K562 (cell line): ENCODE measurements around the gene RCOR2. TPM values are rescaled to one million over a fixed set of nuclear protein-coding genes. Genes with fewer than 3 reads are reported as not detected.

Experiments
- ATAC-seq: fragments of 200-7000 bp; cut with Tn5 transposase; 3 replicates; pipeline ENCODE4 v1.9.1; 2020; ENCODE audit warnings: moderate library complexity
- BruUV-seq: library from RNA; stranded (reverse); fragments of 400-500 nt; replicated peaks from 2 replicates; lab custom pipeline; 2021; lab: Mats Ljungman, UMichigan
- CTCF ChIA-PET: fragments of 300-600 bp; formaldehyde crosslinking; extraction: SDS; loops from one replicate; lab custom pipeline; 2021; ENCODE audit warnings: low intra/inter-chr PET ratio; lab: Yijun Ruan, JAX
- POLR2A ChIA-PET: fragments of 300-600, 350-650 bp; sonication (Branson Sonifier 250); formaldehyde crosslinking; extraction: SDS; loops from one replicate; lab custom pipeline; 2021; ENCODE audit warnings: antibody characterized with exemption, inconsistent platforms; lab: Yijun Ruan, JAX
- DNase-seq, 4 experiments: peaks; one replicate each; pipeline versions ENCODE4 v3.0.0 to v3.0.0-alpha.2; 2011 to 2018; ENCODE audit warnings: low spot score in 3 of 4, mixed read lengths in 3 of 4; ENCODE audit errors: extremely low read depth in 1 of 4
- FAIRE-seq: peaks from 2 replicates; lab custom pipeline; 2011; peaks lifted over from hg19 to GRCh38; lab: Jason Lieb, UNC
- H2AFZ ChIP-seq: 2 replicates; pipeline ENCODE4 v1.6.0; 2011; ENCODE audit warnings: low read depth, low read length, control low read depth, inconsistent platforms
- H3K27ac ChIP-seq: fragments of 200-600 bp; 3 replicates; pipeline ENCODE4 v1.8.0; 2011; ENCODE audit warnings: low read depth, mild to moderate bottlenecking, control low read depth, inconsistent platforms, low read length, moderate library complexity, mixed read lengths; ENCODE audit errors: extremely low read depth
- H3K27me3 ChIP-seq, 2 experiments: fragments of 300-600 bp in 1 of 2; 2 replicates in 1 of 2; 3 replicates in 1 of 2; pipeline versions ENCODE4 v1.6.0 to v1.8.0; 2011; ENCODE audit warnings: inconsistent platforms in 2 of 2, low read length in 2 of 2, mild to moderate bottlenecking in 1 of 2, mixed read lengths in 1 of 2, moderate library complexity in 1 of 2; ENCODE audit not compliant: control insufficient read depth in 2 of 2, insufficient read depth in 2 of 2
- H3K36me3 ChIP-seq: fragments of 300-600 bp; 3 replicates; pipeline ENCODE4 v1.8.0; 2011; ENCODE audit warnings: mild to moderate bottlenecking, low read length, inconsistent platforms; ENCODE audit not compliant: control insufficient read depth, insufficient read depth
- H3K4me1 ChIP-seq, 2 experiments: fragments of 200-600 bp in 1 of 2; replicated peaks in 1 of 2; 2 replicates in 1 of 2; 3 replicates in 1 of 2; pipeline versions ENCODE4 v1.5.1 to v1.8.0; 2011; ENCODE audit warnings: inconsistent platforms in 2 of 2, low read length in 2 of 2, mild to moderate bottlenecking in 1 of 2, mixed read lengths in 1 of 2, moderate library complexity in 1 of 2; ENCODE audit not compliant: control insufficient read depth in 2 of 2, insufficient read depth in 2 of 2
- H3K4me2 ChIP-seq: 2 replicates; pipeline ENCODE4 v1.6.1; 2011; ENCODE audit warnings: low read length, control low read depth, inconsistent platforms, mixed read lengths; ENCODE audit not compliant: insufficient read depth
- H3K4me3 ChIP-seq: fragments of 200-600 bp; sonication (generic), shearing (Covaris generic); 2 replicates; pipeline ENCODE4 v1.5.1; 2016; ENCODE audit warnings: control low read depth, inconsistent platforms
- H3K79me2 ChIP-seq: fragments of 200-600 bp; 3 replicates; pipeline ENCODE4 v1.8.0; 2011; ENCODE audit warnings: low read length, inconsistent platforms; ENCODE audit not compliant: control insufficient read depth, insufficient read depth
- H3K9ac ChIP-seq, 2 experiments: 2 replicates each; pipeline versions ENCODE4 v1.6.0 to v1.6.1; 2011; ENCODE audit warnings: low read depth in 2 of 2, low read length in 2 of 2, control low read depth in 1 of 2, inconsistent platforms in 1 of 2, mild to moderate bottlenecking in 1 of 2, mixed read lengths in 1 of 2; ENCODE audit not compliant: insufficient read depth in 1 of 2
- H3K9me1 ChIP-seq: one replicate; pipeline ENCODE4 v1.6.0; 2011; ENCODE audit warnings: inconsistent platforms, mild to moderate bottlenecking, low read length, moderate library complexity; ENCODE audit not compliant: control insufficient read depth, insufficient read depth
- H3K9me3 ChIP-seq: replicated peaks from 2 replicates; pipeline ENCODE4 v1.5.1; 2011; ENCODE audit warnings: low read depth, low read length, inconsistent platforms; ENCODE audit not compliant: control insufficient read depth, insufficient read depth
- H4K20me1 ChIP-seq: replicated peaks from 2 replicates; pipeline ENCODE4 v1.6.1; 2011; ENCODE audit warnings: low read length, inconsistent platforms, mixed read lengths; ENCODE audit not compliant: control insufficient read depth, insufficient read depth
- ELF1 ChIP-seq: fragments of 200-800 bp; sonication (Bioruptor generic); IDR thresholded peaks from 2 replicates; pipeline ENCODE4 v1.6.1; 2016; ENCODE audit warnings: missing genetic modification characterization, missing compliant biosample characterization
- RBFOX2 ChIP-seq: fragments of 200-400 bp; formaldehyde crosslinking; IDR thresholded peaks from 2 replicates; pipeline ENCODE4 v1.6.1; 2017; ENCODE audit warnings: low read depth, mild to moderate bottlenecking, low read length, moderate library complexity
- WGBS: fragments of 100-300 bp; shearing (Covaris generic); methylation state at CpG from one replicate; pipeline ENCODE4 v1.1.6; 2016; ENCODE audit warnings: low coverage, mixed read lengths; ENCODE audit not compliant: insufficient coverage; ENCODE audit errors: missing lambda C conversion rate; 5-methylcytosine and 5-hydroxymethylcytosine counted together
- in situ Hi-C: fragments of 300-500 bp; cut with MboI; formaldehyde crosslinking; loops from 4 replicates; pipeline ENCODE4 v1.15.0; 2018; ENCODE audit warnings: inconsistent platforms, mixed read lengths
- intact Hi-C: fragments of 100-400 bp; cut with micrococcal nuclease; formaldehyde crosslinking; loops from 2 replicates; pipeline ENCODE4 v1.14.2; 2022
- polyA plus RNA-seq, 8 experiments: library from polyadenylated mRNA; depleted of rRNA in 4 of 8; stranded (reverse) in 5 of 8; unstranded in 3 of 8; fragments of >200 nt; fragmentation: Nextera tagmentation in 2 of 8; fragmentation: Illumina TruSeq in 1 of 8; extraction: Ambion mirVana in 2 of 8; extraction: Trizol in 1 of 8; gene quantifications; 2 replicates each; pipeline versions ENCODE4 v1.2.1 to v1.2.3, GENCODE V29; 2011 to 2014; ENCODE audit warnings: inconsistent platforms in 1 of 8, missing spikeins in 1 of 8
- total RNA-seq, 7 experiments: library from RNA; depleted of rRNA in 6 of 7; stranded (reverse); fragments of >200 nt in 6 of 7; fragmentation: Illumina TruSeq in 2 of 7; extraction: Trizol in 2 of 7; gene quantifications; 2 replicates each; pipeline versions ENCODE4 v1.2.1 to v1.2.3, GENCODE V29; 2011 to 2021; ENCODE audit warnings: low replicate concordance in 1 of 7

The RCOR2 gene
- total and polyA plus RNA-seq, 9 of the 15 experiments (the other 6 are each of a cell fraction or from before 2014, with no cell fraction given) = 0.04 to 6.5 (median 2.5) TPM; not detected in 1

DNA sequence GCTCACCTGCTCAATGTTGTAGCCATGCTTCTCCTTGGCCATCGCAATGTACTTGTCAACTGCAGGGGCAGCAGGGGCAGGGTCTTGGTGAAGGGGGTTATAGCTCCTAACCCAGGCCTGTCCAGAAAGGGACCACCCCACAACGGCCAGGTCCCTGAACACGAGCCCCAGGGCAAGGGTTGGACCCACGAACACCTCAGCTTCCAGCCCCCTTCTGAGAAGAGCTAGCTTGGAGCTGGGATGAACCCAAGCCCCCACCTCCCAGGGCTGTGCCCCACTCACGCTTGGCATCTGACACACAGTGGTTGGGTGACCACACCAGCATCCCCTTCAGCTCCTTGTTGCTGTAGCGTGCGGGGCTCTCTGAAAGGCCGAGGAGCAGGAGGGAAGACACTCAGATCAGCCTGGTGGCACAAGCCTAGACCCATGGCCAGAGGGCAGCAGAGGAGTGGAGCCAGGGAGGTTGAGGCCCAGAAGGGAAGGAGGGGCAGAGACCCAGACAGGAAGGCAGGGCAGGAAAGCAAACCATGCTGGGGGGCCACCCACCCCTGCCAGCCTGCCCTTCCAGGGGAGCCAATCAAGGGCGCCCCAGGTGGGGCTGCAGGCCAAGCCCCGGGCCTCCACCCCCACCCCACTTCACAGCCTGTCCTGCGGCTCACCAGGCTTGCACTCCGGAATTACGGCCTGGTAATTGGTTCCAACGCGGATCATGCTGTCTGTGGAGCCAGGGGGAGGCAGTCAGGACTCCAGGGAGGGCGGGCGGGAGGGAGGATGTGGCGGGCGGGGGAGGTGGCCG lies 1.9 kb downstream of the RCOR2 start:
- Histone ChIP-seq H3K27ac (no peak overlapping the region), H4K20me1 (no peaks in the 10 kb centered on the region), H3K79me2 (no peaks in the 10 kb centered on the region), H3K27me3 (no peaks in the 10 kb centered on the region), H3K9ac (peak overlapping the region in 1 of 2 experiments; percentile 61; a peak in 1 of 4 replicates), H3K4me3 (no peak overlapping the region), H2AFZ (no peak overlapping the region), H3K9me1 (no peaks in the 10 kb centered on the region), H3K36me3 (peaks cover 4% of the 10 kb centered on the region; the same call in 1 of the 3 replicates), H3K4me2 (no peak overlapping the region), H3K9me3 (no peaks in the 10 kb centered on the region), H3K4me1 (peaks cover 32 to 58% of the 10 kb centered on the region in 2 experiments)
- ATAC-seq (no peak), DNase-seq (peak in 1 of 4 experiments; percentile 40), FAIRE-seq (no peak)
- BruUV-seq = no TSS peak
- ChIA-PET CTCF (no interaction called here), POLR2A (interaction anchor here (0.5 to 1.3 kb wide), 5 partner anchors 9 to 161 kb away, joined by 3 to 4 read pairs (median 4); no protein-coding TSS in a partner anchor)
- intact Hi-C loops (loop anchor here (5.0 kb wide), 1 partner anchor 148 kb away; the partner anchor contains the start of gene ZFTA), in situ Hi-C loops (no loop called here)
- WGBS = 61% methylated on average over 15 of the region's 20 CpGs
- TF ChIP-seq ELF1 (tag) (no peak), RBFOX2 (peak; percentile 31)
